Activated CD4-positive, alpha-beta memory T cell treated with anti-CD3 and anti-CD28 coated beads, Interleukin-2, amount 10 ng/mL, durations not matched to agents 7 days and 5 days (primary cell): Measurements from ENCODE around the gene RGS10. TPM values are rescaled to one million over a fixed set of nuclear protein-coding genes. Genes with fewer than 3 reads are reported as not detected.

Experiments
- total RNA-seq, 2 experiments: library from RNA; stranded (reverse); gene quantifications; one replicate each; pipeline ENCODE4 v1.2.3, GENCODE V29; 2021

RGS10 gene
- total RNA-seq, 2 experiments from 2014 or later: 137 to 140 TPM

Other genes with a start within 250 kb of the RGS10 start
- gene TIAL1, start 54.2 kb upstream of the RGS10 start, total RNA-seq: 100 to 1,000 TPM; 168 to 170 TPM
- 10 to 100 TPM; 26.3 to 27.2 TPM for gene BAG3, start 108.7 kb upstream of the RGS10 start, total RNA-seq
- 10 to 100 TPM; 11.8 to 15.0 TPM for gene INPP5F, start 183.3 kb upstream of the RGS10 start, total RNA-seq